SK-N-SH (cell line): ENCODE data around the gene DLG2.

Experiments used
- CTCF ChIP-seq: fragments of 200-600 bp; sonication (generic); IDR thresholded peaks from 2 replicates; pipeline ENCODE4 v1.6.1; 2017; ENCODE audit warnings: antibody characterized with exemption, mild to moderate bottlenecking, moderate library complexity
- EP300 ChIP-seq, 2 experiments: IDR thresholded peaks; 2 replicates each; pipeline versions ENCODE4 v1.4.0 to v1.6.1; 2012; ENCODE audit warnings: borderline replicate concordance in 1 of 2, low read depth in 1 of 2, low read length in 1 of 2
- FOXM1 ChIP-seq: IDR thresholded peaks from 2 replicates; pipeline ENCODE4 v1.4.0; 2012; ENCODE audit warnings: low read depth, mild to moderate bottlenecking
- GABPA ChIP-seq: IDR thresholded peaks from 2 replicates; pipeline ENCODE4 v1.4.0; 2012; ENCODE audit warnings: low read depth, mild to moderate bottlenecking
- MXI1 ChIP-seq: IDR thresholded peaks from 2 replicates; pipeline ENCODE4 v1.6.1; 2012; ENCODE audit warnings: mild to moderate bottlenecking, low read depth, low read length, improper control_type of control experiment
- NRF1 ChIP-seq: IDR thresholded peaks from 2 replicates; pipeline ENCODE4 v1.6.1; 2012; ENCODE audit warnings: low read depth, mild to moderate bottlenecking, low read length
- RFX5 ChIP-seq: IDR thresholded peaks from 2 replicates; pipeline ENCODE4 v1.6.1; 2012; ENCODE audit warnings: mild to moderate bottlenecking, improper control_type of control experiment, low read length
- SIN3A ChIP-seq: IDR thresholded peaks from 2 replicates; pipeline ENCODE4 v1.6.1; 2012; ENCODE audit warnings: low read depth, mild to moderate bottlenecking, low read length, moderate library complexity, borderline replicate concordance
- TAF1 ChIP-seq: IDR thresholded peaks from 2 replicates; pipeline ENCODE4 v1.6.1; 2012; ENCODE audit warnings: low read depth, mild to moderate bottlenecking, low read length, moderate library complexity, borderline replicate concordance
- ZBTB33 ChIP-seq: IDR thresholded peaks from 2 replicates; pipeline ENCODE4 v1.4.0; 2012; ENCODE audit warnings: low read depth, borderline replicate concordance
- TF ChIP-seq, protein P1 (sequence below): IDR thresholded peaks from 2 replicates; pipeline ENCODE4 v1.4.0; 2012; ENCODE audit warnings: low read depth

DNA sequence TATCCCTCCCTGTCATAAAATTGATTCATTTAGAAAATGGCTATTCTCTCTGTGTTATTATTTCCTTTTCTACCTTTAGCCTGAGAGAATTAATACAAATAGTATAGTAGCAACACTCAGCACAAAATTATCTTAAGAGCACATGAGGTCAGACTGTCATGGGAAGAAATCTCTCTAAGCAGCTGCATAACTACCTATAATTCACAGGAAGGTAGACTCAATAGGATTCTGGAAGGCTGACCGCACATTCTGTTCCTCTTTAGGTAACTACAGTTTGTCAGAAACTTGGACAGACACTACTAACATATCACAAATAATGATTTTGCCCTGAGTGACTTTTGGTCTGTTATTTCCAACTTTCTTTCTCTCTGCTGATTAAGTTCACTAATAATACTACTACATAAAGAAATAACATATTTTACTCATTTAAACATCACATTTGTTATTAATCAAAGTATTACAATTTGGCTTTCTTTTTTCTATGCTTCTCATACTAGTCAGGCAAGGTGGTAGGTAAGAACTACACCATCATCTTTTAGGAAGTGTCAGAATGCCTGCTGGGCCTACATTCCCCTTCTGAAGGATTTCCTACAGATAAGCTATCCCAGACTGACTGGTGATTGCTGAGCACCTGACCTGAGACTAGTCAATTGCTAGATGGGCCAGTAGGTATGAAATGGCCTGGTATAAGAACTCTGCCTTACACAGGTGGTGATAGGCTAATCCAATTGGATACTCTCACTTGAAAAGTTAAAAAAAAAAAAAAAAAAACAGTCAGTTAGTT, 325.1 kb downstream of the DLG2 start:
- TF ChIP-seq CTCF (no peak), SIN3A (no peak), NRF1 (no peak), EP300 (IDR thresholded peaks at IDR 0.05; ENCODE audit: borderline replicate concordance in 1 of 2, low read depth in 1 of 2, low read length in 1 of 2) (no peak), GABPA (no peak), TAF1 (no peak), FOXM1 (no peak), ZBTB33 (no peak), RFX5 (no peak), MXI1 (no peak)
- TF ChIP-seq, protein P1, sequence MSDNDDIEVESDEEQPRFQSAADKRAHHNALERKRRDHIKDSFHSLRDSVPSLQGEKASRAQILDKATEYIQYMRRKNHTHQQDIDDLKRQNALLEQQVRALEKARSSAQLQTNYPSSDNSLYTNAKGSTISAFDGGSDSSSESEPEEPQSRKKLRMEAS = no peak
